A549 treated with Hydrocortisone at 1 μM for 4 hours (cell line): ENCODE measurements around the gene CHCHD2. TPM values are rescaled to one million over a fixed set of nuclear protein-coding genes. Genes with fewer than 3 reads are reported as not detected.

Experiments used
- total RNA-seq: library from RNA; stranded (reverse); fragments of 200-300 nt; extraction: Qiagen RNA extraction; gene quantifications from 5 replicates; pipeline ENCODE4 v1.2.3, GENCODE V29; 2022

Gene CHCHD2, protein sequence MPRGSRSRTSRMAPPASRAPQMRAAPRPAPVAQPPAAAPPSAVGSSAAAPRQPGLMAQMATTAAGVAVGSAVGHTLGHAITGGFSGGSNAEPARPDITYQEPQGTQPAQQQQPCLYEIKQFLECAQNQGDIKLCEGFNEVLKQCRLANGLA
- 510 to 759 TPM (median 703 TPM) in 5 replicates for total RNA-seq

DNA sequence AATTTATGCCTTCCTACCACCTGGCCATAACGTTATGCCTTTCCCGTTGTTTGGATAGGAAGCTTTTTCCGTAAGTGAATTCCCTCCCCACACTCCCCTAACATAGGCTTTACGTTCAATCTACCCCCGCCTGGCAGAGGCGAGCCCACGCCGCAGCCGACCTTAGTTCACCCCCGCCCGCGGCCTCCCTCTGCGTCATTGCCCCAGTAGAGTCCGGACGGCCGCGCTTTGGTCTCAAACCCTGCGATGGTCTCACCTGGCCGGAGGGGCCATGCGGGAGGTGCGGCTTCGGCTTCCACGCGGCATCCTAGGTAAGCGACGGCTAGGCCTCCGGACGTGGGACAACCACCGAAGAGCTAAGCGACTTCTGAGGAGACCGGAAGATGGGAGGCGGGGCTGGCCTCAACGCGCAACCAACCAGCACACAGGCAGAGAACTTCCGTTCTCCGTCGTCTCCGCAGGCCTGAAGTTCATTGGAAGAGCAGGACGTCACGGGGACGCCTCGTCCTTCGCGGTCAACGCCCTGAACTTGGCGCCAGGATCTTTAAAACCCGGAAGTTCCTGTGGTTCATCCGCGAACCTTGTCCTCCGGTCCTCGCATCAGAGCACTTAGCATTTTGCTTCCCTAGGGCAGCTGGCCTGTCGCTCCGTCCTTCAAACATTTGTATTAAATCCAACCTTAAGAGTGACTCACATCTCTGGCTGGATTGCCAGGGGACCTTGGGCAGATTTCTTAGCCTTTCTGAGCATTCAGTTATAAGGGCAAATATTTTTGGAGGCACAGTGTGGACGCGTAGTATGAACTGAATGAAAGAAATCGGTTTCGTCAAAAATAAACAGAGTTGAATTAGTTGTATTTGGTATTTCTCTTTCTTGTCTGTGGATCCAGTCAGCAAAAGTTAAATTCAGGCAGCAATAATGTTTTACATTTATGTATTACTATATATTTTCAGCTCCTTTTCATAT lies at the start of gene CHCHD2:
CHCHD2 (minus strand) TSS at position 369 of the 966 bp plus-strand sequence; CDS start at position 306, 63 bp downstream.

DNA sequence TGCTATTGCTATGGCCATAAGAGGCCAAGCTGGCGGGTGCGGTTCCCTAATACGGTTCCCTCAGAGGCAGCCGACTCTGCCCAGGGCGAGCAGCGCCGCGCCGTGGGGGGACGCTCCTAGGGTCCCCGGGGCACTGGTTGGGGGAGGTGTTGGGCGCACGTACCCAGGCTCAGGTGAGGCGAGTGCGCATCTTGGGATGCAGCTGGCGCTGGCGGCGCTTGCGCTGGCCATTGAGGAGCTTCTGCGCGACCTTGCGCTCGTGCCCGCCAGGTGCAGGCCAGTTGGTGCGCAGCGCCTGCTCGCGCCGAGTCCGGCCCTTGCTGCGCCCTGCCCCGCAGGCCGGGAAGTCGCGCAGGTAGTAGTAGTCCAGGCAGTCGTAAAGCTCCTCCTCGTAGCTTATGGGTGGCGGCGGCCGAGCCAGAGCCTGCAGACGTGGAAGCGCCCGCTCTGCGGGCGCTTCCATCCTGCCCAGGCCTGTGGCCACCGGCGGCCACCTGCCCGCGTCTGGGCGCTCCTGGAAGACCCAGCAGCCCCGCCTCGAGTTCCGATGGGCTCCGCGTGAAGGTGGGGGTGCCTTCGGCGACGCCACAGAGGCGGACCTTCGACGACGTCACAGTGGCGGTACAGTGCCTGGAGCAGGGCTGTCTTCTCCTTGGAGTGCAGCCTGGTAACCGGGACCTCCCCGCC lies 9.7 kb upstream of the CHCHD2 start, which contains the start of gene NUPR2:
NUPR2 (minus strand) TSS at position 566 of the 687 bp plus-strand sequence; CDS start at position 463, 103 bp downstream.

DNA sequence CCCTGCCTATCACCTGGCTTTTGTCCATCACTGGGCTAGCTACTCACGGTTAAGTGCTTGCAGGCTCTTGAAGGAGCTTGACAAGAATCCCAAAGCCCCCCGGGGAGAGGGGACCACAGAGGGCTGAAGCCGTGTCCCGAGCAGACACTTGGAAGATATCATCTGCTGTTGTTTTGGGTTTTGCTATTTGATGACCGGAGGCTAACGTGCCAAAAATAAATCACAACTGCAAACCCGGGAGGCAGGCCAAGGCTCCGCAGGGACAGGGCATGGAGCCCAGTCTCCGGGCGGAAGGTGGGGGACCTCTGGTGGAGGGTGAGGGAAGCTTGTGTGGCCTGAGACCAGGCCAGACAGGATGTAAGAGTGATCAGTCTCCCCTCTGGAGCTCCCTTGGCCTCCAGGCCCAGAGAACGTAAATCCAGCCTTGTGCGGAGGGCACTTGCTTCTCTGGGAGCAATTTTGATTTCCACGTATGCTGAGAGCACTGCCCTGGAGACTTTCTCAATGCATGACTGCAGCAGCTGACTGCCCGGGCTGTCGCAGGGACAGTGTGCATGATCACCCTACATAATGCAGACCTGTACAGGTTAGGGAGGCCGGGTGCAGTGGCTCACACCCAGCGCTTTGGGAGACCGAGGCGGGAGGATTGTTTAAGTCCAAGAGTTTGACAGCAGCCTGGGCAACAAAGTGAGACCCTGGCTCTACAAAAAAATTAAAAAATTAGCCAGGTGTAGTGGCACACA lies 13.3 kb downstream of the CHCHD2 start, which contains the start of gene PHKG1:
PHKG1 (minus strand) TSS at position 164 of the 743 bp plus-strand sequence. CDS start 4,011 bp downstream, outside the sequence.

DNA sequence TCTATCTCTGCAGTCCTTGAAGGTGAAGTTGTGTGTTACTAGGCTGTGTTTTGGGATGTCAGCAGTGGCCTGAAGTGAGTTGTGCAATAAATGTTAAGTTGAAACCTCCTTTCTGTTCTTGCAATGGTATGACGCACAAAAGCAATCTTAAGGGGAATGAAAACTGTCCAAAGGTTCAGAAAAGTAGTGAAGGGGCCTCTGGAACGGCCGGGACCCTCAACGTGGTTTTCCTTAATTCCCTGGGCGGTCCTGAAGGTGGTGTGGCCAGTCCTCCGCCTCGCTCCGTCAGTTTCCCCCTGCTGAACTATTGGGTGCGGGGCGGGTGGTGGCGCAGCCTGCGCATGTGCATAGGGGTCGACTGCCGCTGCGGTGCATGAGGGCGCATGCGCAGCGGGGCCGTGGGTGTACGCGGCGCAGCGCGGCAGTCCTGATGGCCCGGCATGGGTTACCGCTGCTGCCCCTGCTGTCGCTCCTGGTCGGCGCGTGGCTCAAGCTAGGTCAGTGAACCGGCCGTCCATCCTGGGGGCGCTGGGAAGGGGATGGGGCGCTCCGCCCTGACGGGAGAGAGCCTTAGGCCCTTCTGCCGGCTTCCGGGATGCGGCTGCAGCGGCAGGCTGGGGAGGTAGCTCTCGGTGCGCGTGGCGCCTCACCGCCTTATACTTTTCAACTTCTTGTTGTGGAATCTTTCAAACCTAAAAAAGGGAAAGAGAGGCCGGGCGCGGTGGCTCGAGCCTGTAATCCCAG lies 42.2 kb downstream of the CHCHD2 start, which contains the start of gene SUMF2:
SUMF2 (plus strand) TSS at position 405 of the 744 bp plus-strand sequence; CDS start at position 431, 26 bp downstream.

Other genes starting within 250 kb of the CHCHD2 start
- not detected in 5 replicates for gene SEPTIN14, start 243.7 kb downstream of the CHCHD2 start, total RNA-seq
- gene ZNF713, start 219.0 kb downstream of the CHCHD2 start, total RNA-seq = 0.56 to 1.1 TPM (median 0.70 TPM) in 5 replicates
- 24.8 to 31.1 TPM (median 29.2 TPM) in 5 replicates for gene MRPS17, start 154.6 kb downstream of the CHCHD2 start, total RNA-seq
- gene NIPSNAP2, start 141.9 kb downstream of the CHCHD2 start, total RNA-seq = 43.7 to 52.1 TPM (median 50.9 TPM) in 5 replicates
- gene PSPH, start 55.0 kb downstream of the CHCHD2 start, total RNA-seq = 21.2 to 30.1 TPM (median 22.7 TPM) in 5 replicates
- gene CCT6A, start 54.7 kb downstream of the CHCHD2 start, total RNA-seq = 258 to 286 TPM (median 278 TPM) in 5 replicates
- 110 to 136 TPM (median 111 TPM) in 5 replicates for gene SUMF2, start 42.2 kb downstream of the CHCHD2 start, total RNA-seq
- gene PHKG1, start 13.5 kb downstream of the CHCHD2 start, total RNA-seq = 0.35 to 0.60 TPM (median 0.48 TPM) in 5 replicates
- not detected in 5 replicates for gene NUPR2, start 9.9 kb upstream of the CHCHD2 start, total RNA-seq